ENCODE measurements around the gene GABARAP. TPM values are rescaled to one million over a fixed set of nuclear protein-coding genes. Genes with fewer than 3 reads are reported as not detected.

The GABARAP gene
- total and polyA plus RNA-seq, 4 experiments from 2014 or later, result 324 to 896 (median 534) TPM

DNA sequence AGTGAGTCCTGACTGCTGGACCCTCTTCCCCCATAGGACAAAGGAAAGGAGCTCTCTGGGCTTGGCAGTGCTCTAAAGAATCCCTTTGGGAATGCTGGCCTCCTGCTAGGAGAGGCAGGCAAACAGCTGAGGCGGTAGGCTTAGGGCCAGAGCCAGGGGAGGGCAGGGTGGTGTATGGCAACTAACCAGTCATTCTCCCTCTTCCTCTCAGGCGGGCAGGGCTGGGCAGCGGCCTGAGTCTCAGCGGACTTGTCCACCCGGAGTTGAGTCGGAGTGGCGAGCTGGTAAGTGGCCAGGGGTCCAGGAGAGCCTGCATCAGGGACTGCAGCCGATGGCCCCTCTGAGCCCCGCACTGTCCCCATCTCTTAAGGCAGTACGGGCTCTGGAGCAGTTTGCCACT lies 18.1 kb downstream of the GABARAP start:
- H3K4me1 Mint-ChIP-seq, result peaks cover 17 to 26% (median 21%) of the 10 kb centered on the region in 4 donors
- Histone ChIP-seq H3K9me3 (ENCODE audit: control insufficient read depth in 1 of 2, low read length in 2 of 2) (no peaks in the 10 kb centered on the region), H3K36me3 (ENCODE audit: insufficient read depth, low read length) (peaks cover 44% of the 10 kb centered on the region), H3K4me1 (ENCODE audit: insufficient read depth, low read length) (peaks cover 19% of the 10 kb centered on the region), H3K27ac (ENCODE audit: low read depth, low read length) (no peak overlapping the region), H3K27me3 (ENCODE audit: insufficient read depth, low read length) (no peaks in the 10 kb centered on the region), H3K4me3 (ENCODE audit: low read length in 2 of 2) (no peak overlapping the region)
- no peak overlapping the region for H3K4me3 Mint-ChIP-seq
- H3K9me3 Mint-ChIP-seq, result no peaks in the 10 kb centered on the region
- intact Hi-C loops (cut with micrococcal nuclease), result no loop called here
- peaks cover 12 to 56% of the 10 kb centered on the region in 2 donors for H3K36me3 Mint-ChIP-seq
- H3K27ac Mint-ChIP-seq, result peak overlapping the region in 1 of 7 donors; percentile 68
- H3K27me3 Mint-ChIP-seq, result no peaks in the 10 kb centered on the region
- CTCF ChIA-PET (ENCODE audit: partially characterized antibody), result interaction anchor here (1.3 kb wide), 1 partner anchor 73 kb away, joined by 3 read pairs; no protein-coding TSS in a partner anchor
- DNase-seq, result peak in 1 of 5 donors; percentile 26
- POLR2A ChIA-PET (ENCODE audit: partially characterized antibody), result interaction anchor here (1.1 to 15.3 kb wide), 2 partner anchors 12 to 21 kb away, joined by 3 to 435 read pairs; partner anchors contain the start of genes DVL2, GABARAP and PHF23

DNA sequence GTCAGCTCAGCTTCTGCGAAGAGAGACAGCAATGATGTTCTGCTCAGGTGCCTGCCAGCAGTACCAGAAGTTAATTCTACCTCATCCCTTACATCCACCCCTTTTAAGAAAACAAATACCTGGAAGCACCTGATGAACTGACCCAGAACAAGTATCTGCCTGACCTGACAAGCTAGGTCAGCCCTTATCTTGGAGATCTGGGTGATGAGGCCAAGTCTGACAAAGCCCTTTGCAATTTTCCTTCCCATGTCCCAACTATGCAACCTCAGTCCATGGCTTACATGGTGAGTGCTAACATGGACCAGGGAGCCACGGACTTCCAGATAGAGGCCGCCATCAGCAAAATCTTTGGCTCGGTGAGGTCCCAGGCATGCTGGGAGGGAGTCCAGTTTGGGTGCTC lies 18.9 kb downstream of the GABARAP start:
- DNase-seq, result peak in 1 of 5 donors; percentile 9
- Histone ChIP-seq H3K4me1 (ENCODE audit: insufficient read depth, low read length) (peaks cover 26% of the 10 kb centered on the region), H3K27ac (ENCODE audit: low read depth, low read length) (no peak overlapping the region), H3K36me3 (ENCODE audit: insufficient read depth, low read length) (peaks cover 39% of the 10 kb centered on the region), H3K27me3 (ENCODE audit: insufficient read depth, low read length) (no peaks in the 10 kb centered on the region), H3K9me3 (ENCODE audit: control insufficient read depth in 1 of 2, low read length in 2 of 2) (no peaks in the 10 kb centered on the region), H3K4me3 (ENCODE audit: low read length in 2 of 2) (no peak overlapping the region)
- Mint-ChIP-seq H3K9me3 (no peaks in the 10 kb centered on the region), H3K4me1 (peaks cover 17 to 34% (median 25%) of the 10 kb centered on the region in 4 donors), H3K36me3 (peaks cover 11 to 51% of the 10 kb centered on the region in 2 donors), H3K27me3 (no peaks in the 10 kb centered on the region), H3K4me3 (no peak overlapping the region), H3K27ac (peak overlapping the region in 3 of 7 donors; percentile 6 to 50 (median 23))
- POLR2A ChIA-PET (ENCODE audit: partially characterized antibody), result interaction anchor here (15.3 kb wide), 1 partner anchor 12 kb away, joined by 435 read pairs; the partner anchor contains the start of genes DVL2, GABARAP and PHF23
- CTCF ChIA-PET (ENCODE audit: partially characterized antibody), result interaction anchor here (5.9 kb wide), 1 partner anchor 74 kb away, joined by 79 read pairs; no protein-coding TSS in a partner anchor
- intact Hi-C loops (cut with micrococcal nuclease), result no loop called here

DNA sequence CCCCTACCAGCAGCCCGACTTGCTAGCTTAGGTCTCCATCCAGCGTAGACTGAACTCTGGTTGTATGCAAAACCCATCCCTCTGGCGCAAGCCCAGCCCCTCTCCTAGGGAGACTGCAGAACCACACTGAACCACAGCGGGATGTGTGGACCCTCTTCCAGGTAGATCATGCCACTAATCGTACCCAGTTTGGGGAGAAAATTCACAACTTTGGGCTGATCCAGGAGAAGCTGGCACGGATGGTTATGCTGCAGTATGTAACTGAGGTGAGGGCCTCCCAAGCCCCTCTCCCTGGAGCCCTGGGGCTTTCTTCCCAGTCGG lies 19.3 kb downstream of the GABARAP start:
- H3K36me3 Mint-ChIP-seq, result peaks cover 7 to 47% of the 10 kb centered on the region in 2 donors
- CTCF ChIA-PET (ENCODE audit: partially characterized antibody), result interaction anchor here (5.9 kb wide), 1 partner anchor 75 kb away, joined by 79 read pairs; no protein-coding TSS in a partner anchor

DNA sequence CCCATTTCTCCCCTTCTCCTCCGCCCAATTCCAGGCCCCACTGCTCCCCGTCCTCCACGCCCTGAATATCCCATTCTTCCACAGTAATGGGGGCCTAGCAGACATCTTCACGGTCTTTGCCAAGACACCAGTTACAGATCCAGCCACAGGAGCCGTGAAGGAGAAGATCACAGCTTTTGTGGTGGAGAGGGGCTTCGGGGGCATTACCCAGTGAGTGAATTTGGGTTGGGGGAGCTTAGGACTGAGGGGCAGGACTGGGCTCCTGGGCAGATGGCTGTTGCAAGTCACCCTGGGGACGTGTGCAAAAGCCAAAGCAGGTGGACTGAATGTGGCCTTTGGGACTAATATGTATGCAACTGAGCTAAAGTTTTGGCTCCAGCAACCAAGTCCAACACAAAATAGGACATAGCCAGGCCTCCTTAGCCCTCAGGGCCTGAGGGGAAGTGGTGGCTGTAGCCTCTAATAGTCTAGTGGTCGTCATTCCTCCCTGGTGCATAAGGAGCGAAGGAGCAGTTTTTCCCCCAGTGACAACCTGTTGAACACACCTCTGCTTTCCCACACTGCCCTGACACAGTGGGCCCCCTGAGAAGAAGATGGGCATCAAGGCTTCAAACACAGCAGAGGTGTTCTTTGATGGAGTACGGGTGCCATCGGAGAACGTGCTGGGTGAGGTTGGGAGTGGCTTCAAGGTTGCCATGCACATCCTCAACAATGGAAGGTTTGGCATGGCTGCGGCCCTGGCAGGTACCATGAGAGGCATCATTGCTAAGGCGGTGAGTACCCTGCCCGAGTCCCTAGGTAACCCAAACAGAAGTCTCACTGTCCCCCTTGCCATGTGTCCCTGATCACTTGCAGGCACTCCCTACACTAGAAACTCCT lies 19.9 kb downstream of the GABARAP start:
- intact Hi-C loops (cut with micrococcal nuclease), result no loop called here
- DNase-seq, result peak in 1 of 5 donors; percentile 17
- Histone ChIP-seq H3K36me3 (ENCODE audit: insufficient read depth, low read length) (peaks cover 34% of the 10 kb centered on the region), H3K4me1 (ENCODE audit: insufficient read depth, low read length) (peaks cover 34% of the 10 kb centered on the region), H3K27me3 (ENCODE audit: insufficient read depth, low read length) (no peaks in the 10 kb centered on the region), H3K4me3 (ENCODE audit: low read length in 2 of 2) (no peak overlapping the region), H3K9me3 (ENCODE audit: control insufficient read depth in 1 of 2, low read length in 2 of 2) (no peaks in the 10 kb centered on the region), H3K27ac (ENCODE audit: low read depth, low read length) (no peak overlapping the region)
- peaks cover 19 to 43% (median 29%) of the 10 kb centered on the region in 4 donors for H3K4me1 Mint-ChIP-seq
- no peaks in the 10 kb centered on the region for H3K9me3 Mint-ChIP-seq
- H3K4me3 Mint-ChIP-seq, result peak overlapping the region in 1 of 8 donors; percentile 17
- POLR2A ChIA-PET (ENCODE audit: partially characterized antibody), result interaction anchor here (15.3 kb wide), 1 partner anchor 13 kb away, joined by 435 read pairs; the partner anchor contains the start of genes DVL2, GABARAP and PHF23
- H3K36me3 Mint-ChIP-seq, result peaks cover 6 to 47% of the 10 kb centered on the region in 2 donors
- CTCF ChIA-PET (ENCODE audit: partially characterized antibody), result interaction anchor here (2.2 to 5.9 kb wide), 4 partner anchors 10 to 75 kb away, joined by 6 to 79 read pairs (median 28); partner anchors contain the start of gene DVL2
- no peaks in the 10 kb centered on the region for H3K27me3 Mint-ChIP-seq
- H3K27ac Mint-ChIP-seq, result peak overlapping the region in 4 of 7 donors; percentile 53 to 94 (median 78)

More for the DNA sequence above, 19.3 kb downstream of the GABARAP start:
- Mint-ChIP-seq H3K27ac (peak overlapping the region in 2 of 7 donors; percentile 50 to 82), H3K4me1 (peaks cover 18 to 38% (median 26%) of the 10 kb centered on the region in 4 donors), H3K4me3 (peak overlapping the region in 1 of 8 donors; percentile 17), H3K27me3 (no peaks in the 10 kb centered on the region), H3K9me3 (no peaks in the 10 kb centered on the region)
- Histone ChIP-seq H3K36me3 (ENCODE audit: insufficient read depth, low read length) (peaks cover 39% of the 10 kb centered on the region), H3K4me3 (ENCODE audit: low read length in 2 of 2) (no peak overlapping the region), H3K9me3 (ENCODE audit: control insufficient read depth in 1 of 2, low read length in 2 of 2) (no peaks in the 10 kb centered on the region), H3K4me1 (ENCODE audit: insufficient read depth, low read length) (peaks cover 30% of the 10 kb centered on the region), H3K27me3 (ENCODE audit: insufficient read depth, low read length) (no peaks in the 10 kb centered on the region), H3K27ac (ENCODE audit: low read depth, low read length) (no peak overlapping the region)
- peak in 1 of 5 donors; percentile 21 for DNase-seq
- intact Hi-C loops (cut with micrococcal nuclease), result no loop called here
- POLR2A ChIA-PET (ENCODE audit: partially characterized antibody), result interaction anchor here (15.3 kb wide), 1 partner anchor 13 kb away, joined by 435 read pairs; the partner anchor contains the start of genes DVL2, GABARAP and PHF23

DNA sequence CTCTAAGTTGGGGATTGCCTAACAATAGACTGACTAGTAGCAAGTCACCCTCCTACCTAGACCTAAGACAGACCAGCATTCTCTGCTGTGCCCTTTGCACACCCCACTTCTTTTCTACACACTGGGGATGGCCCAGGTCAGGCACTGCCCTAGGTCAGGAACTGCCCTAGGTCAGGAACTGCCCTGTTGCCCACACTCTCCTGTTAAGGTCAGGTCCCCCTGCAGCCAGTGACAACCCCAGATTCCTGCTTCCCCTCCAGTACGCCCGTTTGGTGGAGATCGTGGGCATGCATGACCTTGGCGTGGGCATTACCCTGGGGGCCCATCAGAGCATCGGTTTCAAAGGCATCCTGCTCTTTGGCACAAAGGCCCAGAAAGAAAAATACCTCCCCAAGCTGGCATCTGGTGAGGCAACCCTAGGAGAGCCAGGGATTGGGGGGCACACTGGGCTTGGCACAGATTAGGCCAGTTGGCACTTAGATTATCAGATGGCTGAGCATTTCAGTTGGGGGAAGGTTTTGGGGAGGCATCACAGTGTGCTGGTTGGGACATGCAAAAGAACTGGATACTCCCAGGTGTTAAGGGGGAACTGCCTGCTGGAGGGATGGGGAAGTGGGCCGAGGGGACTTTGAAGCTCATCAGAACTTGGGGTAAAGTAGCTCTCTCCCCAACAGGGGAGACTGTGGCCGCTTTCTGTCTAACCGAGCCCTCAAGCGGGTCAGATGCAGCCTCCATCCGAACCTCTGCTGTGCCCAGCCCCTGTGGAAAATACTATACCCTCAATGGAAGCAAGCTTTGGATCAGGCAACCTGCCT lies 20.8 kb downstream of the GABARAP start:
- intact Hi-C loops (cut with micrococcal nuclease), result loop anchor here (1.0 to 2.0 kb wide), 2 partner anchors 59 to 75 kb away; partner anchors contain the start of gene SLC2A4
- peaks cover 26% of the 10 kb centered on the region for H3K36me3 ChIP-seq (ENCODE audit: insufficient read depth, low read length)
- ChIA-PET POLR2A (ENCODE audit: partially characterized antibody) (interaction anchor here (0.7 to 15.3 kb wide), 13 partner anchors 14 to 173 kb away, joined by 3 to 435 read pairs (median 5); partner anchors contain the start of genes ACAP1, DVL2, GABARAP and GPS2), CTCF (ENCODE audit: partially characterized antibody) (interaction anchor here (0.6 to 5.9 kb wide), 13 partner anchors 11 to 176 kb away, joined by 3 to 79 read pairs (median 6); partner anchors contain the start of genes ACAP1, DVL2, GABARAP and PHF23)
- peak overlapping the region in 7 of 8 donors; percentile 11 to 98 (median 92) for H3K4me3 Mint-ChIP-seq
- peaks cover 20 to 48% (median 33%) of the 10 kb centered on the region in 4 donors for H3K4me1 Mint-ChIP-seq
- peak in 1 of 5 donors; percentile 28 for DNase-seq
- no peaks in the 10 kb centered on the region for H3K27me3 Mint-ChIP-seq
- H3K4me3 ChIP-seq (ENCODE audit: low read length in 2 of 2), result no peak overlapping the region
- no peaks in the 10 kb centered on the region for H3K9me3 Mint-ChIP-seq
- H3K27me3 ChIP-seq (ENCODE audit: insufficient read depth, low read length), result no peaks in the 10 kb centered on the region
- H3K27ac Mint-ChIP-seq, result peak overlapping the region; percentile 93 to 98 (median 94)
- peaks cover 40% of the 10 kb centered on the region for H3K4me1 ChIP-seq (ENCODE audit: insufficient read depth, low read length)
- no peaks in the 10 kb centered on the region for H3K9me3 ChIP-seq (ENCODE audit: control insufficient read depth in 1 of 2, low read length in 2 of 2)
- H3K36me3 Mint-ChIP-seq, result peaks cover 6 to 42% of the 10 kb centered on the region in 2 donors
- peak overlapping the region; percentile 80 for H3K27ac ChIP-seq (ENCODE audit: low read depth, low read length)

DNA sequence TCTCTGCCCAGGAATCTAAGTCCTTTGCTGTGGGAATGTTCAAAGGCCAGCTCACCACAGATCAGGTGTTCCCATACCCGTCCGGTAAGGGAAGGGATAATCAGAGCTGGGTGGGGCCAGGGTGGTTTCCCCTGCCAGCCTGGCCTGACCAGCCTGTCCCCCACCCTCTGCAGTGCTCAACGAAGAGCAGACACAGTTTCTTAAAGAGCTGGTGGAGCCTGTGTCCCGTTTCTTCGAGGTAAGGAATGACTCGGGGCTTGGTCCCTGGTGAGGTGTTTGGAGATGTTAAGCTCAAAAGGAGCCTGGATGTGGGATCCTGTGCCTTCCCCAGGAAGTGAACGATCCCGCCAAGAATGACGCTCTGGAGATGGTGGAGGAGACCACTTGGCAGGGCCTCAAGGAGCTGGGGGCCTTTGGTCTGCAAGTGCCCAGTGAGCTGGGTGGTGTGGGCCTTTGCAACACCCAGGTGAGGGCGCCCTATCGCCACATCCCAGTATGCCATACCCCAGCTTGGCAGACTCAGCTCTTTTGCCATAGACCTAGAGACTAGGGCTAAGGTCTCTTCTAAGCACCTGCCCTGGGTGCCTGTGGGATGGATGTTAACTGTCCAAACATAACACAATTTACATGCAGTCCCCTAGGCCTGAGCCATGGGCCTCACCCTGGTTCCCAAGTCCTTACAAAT lies 21.5 kb downstream of the GABARAP start:
- intact Hi-C loops (cut with micrococcal nuclease), result loop anchor here (1.0 to 2.0 kb wide), 2 partner anchors 60 to 76 kb away; partner anchors contain the start of gene SLC2A4
- H3K4me3 Mint-ChIP-seq, result peak overlapping the region; percentile 87 to 98 (median 92)

More for the DNA sequence above, 21.5 kb downstream of the GABARAP start:
- H3K4me1 Mint-ChIP-seq, result peaks cover 25 to 55% (median 39%) of the 10 kb centered on the region in 4 donors
- H3K36me3 ChIP-seq (ENCODE audit: insufficient read depth, low read length), result peaks cover 23% of the 10 kb centered on the region
- peak overlapping the region; percentile 80 for H3K27ac ChIP-seq (ENCODE audit: low read depth, low read length)
- H3K9me3 ChIP-seq (ENCODE audit: control insufficient read depth in 1 of 2, low read length in 2 of 2), result no peaks in the 10 kb centered on the region
- DNase-seq, result peak; percentile 51 to 69 (median 57)
- H3K4me3 ChIP-seq (ENCODE audit: low read length in 2 of 2), result peak overlapping the region; percentile 54 to 89
- no peaks in the 10 kb centered on the region for H3K27me3 Mint-ChIP-seq
- no peaks in the 10 kb centered on the region for H3K9me3 Mint-ChIP-seq
- peaks cover 6 to 38% of the 10 kb centered on the region in 2 donors for H3K36me3 Mint-ChIP-seq
- peaks cover 48% of the 10 kb centered on the region for H3K4me1 ChIP-seq (ENCODE audit: insufficient read depth, low read length)
- peak overlapping the region; percentile 93 to 98 (median 94) for H3K27ac Mint-ChIP-seq
- ChIA-PET POLR2A (ENCODE audit: partially characterized antibody) (interaction anchor here (0.7 to 15.3 kb wide), 17 partner anchors 15 to 259 kb away, joined by 3 to 435 read pairs (median 5); partner anchors contain the start of genes ACAP1, DVL2, GABARAP and GPS2), CTCF (ENCODE audit: partially characterized antibody) (interaction anchor here (0.6 to 5.9 kb wide), 14 partner anchors 12 to 175 kb away, joined by 3 to 79 read pairs (median 5); partner anchors contain the start of genes ACAP1, DVL2, GABARAP and PHF23)
- no peaks in the 10 kb centered on the region for H3K27me3 ChIP-seq (ENCODE audit: insufficient read depth, low read length)
